Colonic mucosa (tissue), 4 donors: Measurements from ENCODE around the gene KANK3. TPM values are rescaled to one million over a fixed set of nuclear protein-coding genes. Genes with fewer than 3 reads are reported as not detected.
"Not testable (repeated sequence)": the region's sequence is repeated elsewhere in the genome, so short reads cannot be mapped to it uniquely, and the experiment has no call there.

Experiments
- DNase-seq: peaks from one replicate; pipeline ENCODE4 v3.0.0-alpha.2; 2020
- H3K27ac ChIP-seq: fragments of 200-600 bp; one replicate; pipeline ENCODE4 v1.8.0; 2021
- H3K27me3 ChIP-seq: fragments of 200-600 bp; one replicate; pipeline ENCODE4 v1.8.0; 2021
- H3K36me3 ChIP-seq: fragments of 200-600 bp; one replicate; pipeline ENCODE4 v1.8.0; 2021
- H3K4me1 ChIP-seq: fragments of 200-600 bp; one replicate; pipeline ENCODE4 v1.8.0; 2021; ENCODE audit warnings: mild to moderate bottlenecking
- H3K4me3 ChIP-seq: fragments of 200-600 bp; one replicate; pipeline ENCODE4 v1.8.0; 2021
- H3K9ac ChIP-seq, 2 donors: one replicate each; pipeline ENCODE4 v1.7.0; 2013; ENCODE audit warnings: control low read depth in 2 of 2, low read depth in 2 of 2, low read length in 2 of 2
- H3K9me3 ChIP-seq: fragments of 200-600 bp; one replicate; pipeline ENCODE4 v1.8.0; 2021
- CTCF ChIP-seq: fragments of 200-600 bp; IDR thresholded peaks from one replicate; pipeline ENCODE4 v1.8.0; 2022; ENCODE audit warnings: antibody characterized with exemption, mild to moderate bottlenecking
- intact Hi-C: fragments of 100-400 bp; cut with DNase I; formaldehyde crosslinking; loops from one replicate; pipeline ENCODE4 v1.14.1; 2022
- total RNA-seq, 2 donors: library from RNA; stranded (reverse); fragmentation: NEBNext Ultra II Directional in 1 of 2; extraction: Animal tissue kit (Norgen Biotek cat#: 25700) in 1 of 2; gene quantifications; one replicate each; pipeline ENCODE4 v1.2.1, GENCODE V29; 2021
- donor health status: healthy.
- donor health status: DM: no; HTN: no; CAD: no.
- donor health status: DM: no; HTN: no; CAD: no.

The KANK3 gene
- total RNA-seq, 2 donors from 2014 or later: 1.7 to 2.7 TPM

- Histone ChIP-seq H3K4me1 (no peaks in the 10 kb centered on the region), H3K4me3 (no peak overlapping the region), H3K9ac (no peak overlapping the region), H3K27me3 (no peaks in the 10 kb centered on the region), H3K9me3 (no peaks in the 10 kb centered on the region), H3K27ac (no peak overlapping the region), H3K36me3 (no peaks in the 10 kb centered on the region)
- no peak for TF ChIP-seq CTCF
- intact Hi-C loops: no loop called here
- DNase-seq: no peak
Measured at GRCh38 chr19:8377598-8377997, 34.5 kb upstream of the KANK3 start.

- DNase-seq, intact Hi-C loops, H3K4me1 ChIP-seq, H3K9me3 ChIP-seq, H3K27ac ChIP-seq, H3K27me3 ChIP-seq, H3K36me3 ChIP-seq, H3K4me3 ChIP-seq, H3K9ac ChIP-seq: not testable (repeated sequence)
Measured at GRCh38 chr19:8376373-8376974, 33.4 kb upstream of the KANK3 start.

GRCh38 chr19:8375766-8376165 lies 32.7 kb upstream of the KANK3 start:
- H3K27ac ChIP-seq, DNase-seq, H3K4me3 ChIP-seq, H3K27me3 ChIP-seq, H3K4me1 ChIP-seq, intact Hi-C loops, H3K36me3 ChIP-seq, H3K9me3 ChIP-seq, H3K9ac ChIP-seq: not testable (repeated sequence)

GRCh38 chr19:8373867-8374813 lies 31.1 kb upstream of the KANK3 start:
- no peaks in the 10 kb centered on the region for H3K27me3 ChIP-seq
- no peak overlapping the region for H3K4me3 ChIP-seq
- H3K9ac ChIP-seq: no peak overlapping the region
- DNase-seq: no peak
- H3K27ac ChIP-seq: no peak overlapping the region
- H3K9me3 ChIP-seq: no peaks in the 10 kb centered on the region
- no peaks in the 10 kb centered on the region for H3K4me1 ChIP-seq
- no peak for TF ChIP-seq CTCF
- intact Hi-C loops: no loop called here
- H3K36me3 ChIP-seq: no peaks in the 10 kb centered on the region

GRCh38 chr19:8371011-8371804 lies 28.1 kb upstream of the KANK3 start:
- no peak overlapping the region for H3K27ac ChIP-seq
- intact Hi-C loops: no loop called here

More at GRCh38 chr19:8371011-8371804, 28.1 kb upstream of the KANK3 start:
- peaks cover 8% of the 10 kb centered on the region for H3K4me1 ChIP-seq
- H3K4me3 ChIP-seq: no peak overlapping the region
- H3K36me3 ChIP-seq: no peaks in the 10 kb centered on the region
- no peak for TF ChIP-seq CTCF
- no peaks in the 10 kb centered on the region for H3K9me3 ChIP-seq
- H3K27me3 ChIP-seq: no peaks in the 10 kb centered on the region
- H3K9ac ChIP-seq: peak overlapping the region; percentile 1 to 4
- DNase-seq: no peak
